HepG2 (cell line): ENCODE data around the gene ZG16. TPM values are rescaled to one million over a fixed set of nuclear protein-coding genes. Genes with fewer than 3 reads are reported as not detected.

Source experiments
- FOXK1 ChIP-seq: sonication (generic); formaldehyde crosslinking; IDR thresholded peaks from 2 replicates; pipeline ENCODE4 v1.4.0; 2020; ENCODE audit warnings: low read depth, missing genetic modification reagents, borderline replicate concordance
- KDM3A ChIP-seq: IDR thresholded peaks from 2 replicates; pipeline ENCODE4 v1.6.1; 2018; ENCODE audit warnings: low read depth, missing compliant biosample characterization
- MAF1 ChIP-seq: sonication (generic); formaldehyde crosslinking; IDR thresholded peaks from 2 replicates; pipeline ENCODE4 v1.5.0; 2020; ENCODE audit warnings: missing genetic modification reagents, borderline replicate concordance
- NR2F1 ChIP-seq, 2 experiments: fragments of 450-650 bp in 1 of 2; formaldehyde crosslinking in 1 of 2; IDR thresholded peaks; 2 replicates each; pipeline versions ENCODE4 v1.5.0 to v1.6.1; 2016 to 2020; ENCODE audit warnings: mild to moderate bottlenecking in 1 of 2, missing compliant biosample characterization in 1 of 2, missing genetic modification reagents in 1 of 2, moderate library complexity in 1 of 2
- SCMH1 ChIP-seq: sonication (generic); formaldehyde crosslinking; IDR thresholded peaks from 2 replicates; pipeline ENCODE4 v1.9.0; 2021; ENCODE audit warnings: missing genetic modification reagents, mild to moderate bottlenecking, borderline replicate concordance
- ZFP82 ChIP-seq: sonication (generic); formaldehyde crosslinking; IDR thresholded peaks from 2 replicates; pipeline ENCODE4 v1.5.1; 2020; ENCODE audit warnings: mild to moderate bottlenecking, missing genetic modification reagents, borderline replicate concordance
- ZFYVE20 ChIP-seq: sonication (generic); formaldehyde crosslinking; IDR thresholded peaks from 2 replicates; pipeline ENCODE4 v1.8.0; 2023; ENCODE audit warnings: low read depth, mild to moderate bottlenecking, moderate library complexity, missing genetic modification reagents, borderline replicate concordance
- polyA plus RNA-seq, 8 experiments: library from polyadenylated mRNA; depleted of rRNA in 3 of 8; stranded (reverse) in 7 of 8; unstranded in 1 of 8; fragments of >200 nt; fragmentation: Illumina TruSeq in 4 of 8; extraction: Trizol in 4 of 8; gene quantifications; 2 replicates each; pipeline versions ENCODE4 v1.2.1 to v1.2.3, GENCODE V29; 2011 to 2016; ENCODE audit warnings: low read depth in 4 of 8, missing spikeins in 1 of 8, mixed read lengths in 1 of 8; ENCODE audit not compliant: insufficient read depth in 1 of 8
- total RNA-seq, 5 experiments: library from RNA; depleted of rRNA; stranded (reverse); fragments of >200 nt; fragmentation: Illumina TruSeq; extraction: Trizol; gene quantifications; 2 replicates each; pipeline ENCODE4 v1.2.3, GENCODE V29; 2016; ENCODE audit warnings: low read depth in 1 of 5
- TF ChIP-seq, protein P1 (sequence below): sonication (generic); formaldehyde crosslinking; IDR thresholded peaks from 2 replicates; pipeline ENCODE4 v1.4.0; 2020; ENCODE audit warnings: mild to moderate bottlenecking, missing genetic modification reagents
- TF ChIP-seq, protein P2 (sequence below): sonication (generic); formaldehyde crosslinking; IDR thresholded peaks from 2 replicates; pipeline ENCODE4 v1.5.0; 2020; ENCODE audit warnings: mild to moderate bottlenecking, missing genetic modification reagents
- TF ChIP-seq, protein P3 (sequence below): sonication (generic); formaldehyde crosslinking; IDR thresholded peaks from 2 replicates; pipeline ENCODE4 v1.5.0; 2020; ENCODE audit warnings: missing genetic modification reagents
- TF ChIP-seq, protein P4 (sequence below): sonication (generic); formaldehyde crosslinking; IDR thresholded peaks from 2 replicates; pipeline ENCODE4 v1.9.0; 2021; ENCODE audit warnings: missing genetic modification reagents, borderline replicate concordance
- TF ChIP-seq, protein P5 (sequence below): sonication (generic); formaldehyde crosslinking; conservative IDR thresholded peaks from 2 replicates; pipeline ENCODE4 v1.4.0; 2020; ENCODE audit warnings: missing genetic modification reagents

The ZG16 gene
- total and polyA plus RNA-seq, 2 of the 13 experiments (the other 11 are each of a cell fraction or from before 2014, with no cell fraction given) = 0.04 to 0.07 TPM

DNA sequence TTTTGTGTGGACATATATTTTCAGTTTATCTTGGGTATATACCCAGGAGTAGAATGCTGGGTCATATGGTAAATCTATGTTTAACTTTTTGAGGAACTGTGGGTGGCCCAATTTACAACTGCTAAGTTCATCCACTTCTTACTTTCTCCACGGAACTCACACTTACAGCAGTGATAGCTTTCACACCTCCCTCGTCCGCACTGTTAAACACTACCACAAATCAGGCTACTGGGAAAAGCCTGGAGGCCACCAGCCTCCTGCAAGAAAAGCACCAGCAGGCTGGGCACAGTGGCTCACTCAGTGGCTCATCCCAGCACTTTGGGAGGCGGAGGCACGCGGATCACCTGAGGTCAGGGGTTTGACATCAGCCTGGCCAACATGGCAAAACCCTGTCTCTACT is 14.7 kb upstream of the ZG16 start (continued):
- TF ChIP-seq, protein P1, sequence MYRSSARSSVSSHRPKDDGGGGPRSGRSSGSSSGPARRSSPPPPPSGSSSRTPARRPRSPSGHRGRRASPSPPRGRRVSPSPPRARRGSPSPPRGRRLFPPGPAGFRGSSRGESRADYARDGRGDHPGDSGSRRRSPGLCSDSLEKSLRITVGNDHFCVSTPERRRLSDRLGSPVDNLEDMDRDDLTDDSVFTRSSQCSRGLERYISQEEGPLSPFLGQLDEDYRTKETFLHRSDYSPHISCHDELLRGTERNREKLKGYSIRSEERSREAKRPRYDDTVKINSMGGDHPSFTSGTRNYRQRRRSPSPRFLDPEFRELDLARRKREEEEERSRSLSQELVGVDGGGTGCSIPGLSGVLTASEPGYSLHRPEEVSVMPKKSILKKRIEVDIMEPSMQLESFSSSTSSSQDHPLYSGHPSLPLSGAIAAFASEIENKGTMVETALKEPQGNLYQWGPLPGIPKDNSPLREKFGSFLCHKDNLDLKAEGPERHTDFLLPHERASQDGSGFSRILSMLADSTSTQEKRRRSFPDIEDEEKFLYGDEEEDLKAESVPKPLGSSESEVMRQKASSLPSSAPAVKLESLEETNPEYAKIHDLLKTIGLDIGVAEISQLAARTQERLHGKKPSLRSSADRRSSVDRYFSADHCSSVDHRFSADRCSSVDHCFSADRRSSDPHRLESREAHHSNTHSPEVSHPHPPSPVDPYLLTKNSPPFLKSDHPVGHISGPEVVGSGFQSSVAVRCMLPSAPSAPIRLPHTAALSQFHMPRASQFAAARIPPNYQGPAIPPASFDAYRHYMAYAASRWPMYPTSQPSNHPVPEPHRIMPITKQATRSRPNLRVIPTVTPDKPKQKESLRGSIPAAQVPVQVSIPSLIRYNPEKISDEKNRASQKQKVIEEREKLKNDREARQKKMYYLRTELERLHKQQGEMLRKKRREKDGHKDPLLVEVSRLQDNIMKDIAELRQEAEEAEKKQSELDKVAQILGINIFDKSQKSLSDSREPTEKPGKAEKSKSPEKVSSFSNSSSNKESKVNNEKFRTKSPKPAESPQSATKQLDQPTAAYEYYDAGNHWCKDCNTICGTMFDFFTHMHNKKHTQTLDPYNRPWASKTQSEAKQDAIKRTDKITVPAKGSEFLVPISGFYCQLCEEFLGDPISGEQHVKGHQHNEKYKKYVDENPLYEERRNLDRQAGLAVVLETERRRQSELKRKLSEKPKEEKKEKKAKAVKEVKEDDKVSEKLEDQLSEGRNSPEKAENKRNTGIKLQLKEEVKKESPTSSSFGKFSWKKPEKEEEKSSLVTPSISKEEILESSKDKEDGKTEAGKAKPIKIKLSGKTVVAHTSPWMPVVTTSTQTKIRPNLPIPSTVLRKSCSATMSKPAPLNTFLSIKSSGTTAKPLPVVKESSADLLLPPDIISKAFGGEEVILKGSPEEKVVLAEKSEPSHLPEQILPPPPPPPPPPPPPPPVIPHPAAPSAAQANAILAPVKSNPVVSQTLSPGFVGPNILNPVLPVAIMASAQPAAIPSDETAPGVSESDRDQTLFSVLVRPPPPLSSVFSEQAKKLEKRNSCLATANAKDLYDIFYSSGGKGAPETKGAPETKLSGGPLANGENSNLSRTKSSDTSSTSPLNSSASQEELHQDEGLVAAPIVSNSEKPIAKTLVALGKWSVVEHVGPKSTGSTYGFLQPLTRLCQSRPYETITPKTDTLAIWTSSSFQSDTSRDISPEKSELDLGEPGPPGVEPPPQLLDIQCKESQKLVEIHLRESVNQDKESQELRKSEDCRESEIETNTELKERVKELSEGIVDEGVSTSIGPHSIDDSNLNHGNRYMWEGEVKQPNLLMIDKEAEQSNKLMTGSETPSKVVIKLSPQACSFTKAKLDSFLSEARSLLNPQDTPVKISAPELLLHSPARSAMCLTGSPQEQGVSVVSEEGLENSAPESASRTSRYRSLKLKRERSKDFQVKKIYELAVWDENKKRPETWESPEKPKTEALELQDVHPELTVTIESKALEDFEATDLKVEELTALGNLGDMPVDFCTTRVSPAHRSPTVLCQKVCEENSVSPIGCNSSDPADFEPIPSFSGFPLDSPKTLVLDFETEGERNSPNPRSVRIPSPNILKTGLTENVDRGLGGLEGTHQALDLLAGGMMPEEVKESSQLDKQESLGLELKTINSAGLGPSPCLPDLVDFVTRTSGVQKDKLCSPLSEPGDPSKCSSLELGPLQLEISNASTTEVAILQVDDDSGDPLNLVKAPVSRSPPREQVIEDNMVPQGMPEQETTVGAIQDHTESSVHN (CRISPR knock-in tag) = no peak
- TF ChIP-seq FOXK1 (CRISPR knock-in tag) = no peak
- no peak for TF ChIP-seq NR2F1 (CRISPR knock-in tag; IDR thresholded peaks at IDR 0.05)
- TF ChIP-seq, protein P2, sequence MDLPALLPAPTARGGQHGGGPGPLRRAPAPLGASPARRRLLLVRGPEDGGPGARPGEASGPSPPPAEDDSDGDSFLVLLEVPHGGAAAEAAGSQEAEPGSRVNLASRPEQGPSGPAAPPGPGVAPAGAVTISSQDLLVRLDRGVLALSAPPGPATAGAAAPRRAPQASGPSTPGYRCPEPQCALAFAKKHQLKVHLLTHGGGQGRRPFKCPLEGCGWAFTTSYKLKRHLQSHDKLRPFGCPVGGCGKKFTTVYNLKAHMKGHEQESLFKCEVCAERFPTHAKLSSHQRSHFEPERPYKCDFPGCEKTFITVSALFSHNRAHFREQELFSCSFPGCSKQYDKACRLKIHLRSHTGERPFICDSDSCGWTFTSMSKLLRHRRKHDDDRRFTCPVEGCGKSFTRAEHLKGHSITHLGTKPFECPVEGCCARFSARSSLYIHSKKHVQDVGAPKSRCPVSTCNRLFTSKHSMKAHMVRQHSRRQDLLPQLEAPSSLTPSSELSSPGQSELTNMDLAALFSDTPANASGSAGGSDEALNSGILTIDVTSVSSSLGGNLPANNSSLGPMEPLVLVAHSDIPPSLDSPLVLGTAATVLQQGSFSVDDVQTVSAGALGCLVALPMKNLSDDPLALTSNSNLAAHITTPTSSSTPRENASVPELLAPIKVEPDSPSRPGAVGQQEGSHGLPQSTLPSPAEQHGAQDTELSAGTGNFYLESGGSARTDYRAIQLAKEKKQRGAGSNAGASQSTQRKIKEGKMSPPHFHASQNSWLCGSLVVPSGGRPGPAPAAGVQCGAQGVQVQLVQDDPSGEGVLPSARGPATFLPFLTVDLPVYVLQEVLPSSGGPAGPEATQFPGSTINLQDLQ (CRISPR knock-in tag) = no peak
- TF ChIP-seq, protein P3, sequence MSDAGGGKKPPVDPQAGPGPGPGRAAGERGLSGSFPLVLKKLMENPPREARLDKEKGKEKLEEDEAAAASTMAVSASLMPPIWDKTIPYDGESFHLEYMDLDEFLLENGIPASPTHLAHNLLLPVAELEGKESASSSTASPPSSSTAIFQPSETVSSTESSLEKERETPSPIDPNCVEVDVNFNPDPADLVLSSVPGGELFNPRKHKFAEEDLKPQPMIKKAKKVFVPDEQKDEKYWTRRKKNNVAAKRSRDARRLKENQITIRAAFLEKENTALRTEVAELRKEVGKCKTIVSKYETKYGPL = no peak
- TF ChIP-seq SCMH1 (CRISPR knock-in tag) = no peak
- TF ChIP-seq, protein P4, sequence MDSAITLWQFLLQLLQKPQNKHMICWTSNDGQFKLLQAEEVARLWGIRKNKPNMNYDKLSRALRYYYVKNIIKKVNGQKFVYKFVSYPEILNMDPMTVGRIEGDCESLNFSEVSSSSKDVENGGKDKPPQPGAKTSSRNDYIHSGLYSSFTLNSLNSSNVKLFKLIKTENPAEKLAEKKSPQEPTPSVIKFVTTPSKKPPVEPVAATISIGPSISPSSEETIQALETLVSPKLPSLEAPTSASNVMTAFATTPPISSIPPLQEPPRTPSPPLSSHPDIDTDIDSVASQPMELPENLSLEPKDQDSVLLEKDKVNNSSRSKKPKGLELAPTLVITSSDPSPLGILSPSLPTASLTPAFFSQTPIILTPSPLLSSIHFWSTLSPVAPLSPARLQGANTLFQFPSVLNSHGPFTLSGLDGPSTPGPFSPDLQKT (CRISPR knock-in tag) = no peak
- TF ChIP-seq ZFYVE20 (CRISPR knock-in tag) = no peak
- no peak for TF ChIP-seq MAF1 (CRISPR knock-in tag)
- TF ChIP-seq, protein P5, sequence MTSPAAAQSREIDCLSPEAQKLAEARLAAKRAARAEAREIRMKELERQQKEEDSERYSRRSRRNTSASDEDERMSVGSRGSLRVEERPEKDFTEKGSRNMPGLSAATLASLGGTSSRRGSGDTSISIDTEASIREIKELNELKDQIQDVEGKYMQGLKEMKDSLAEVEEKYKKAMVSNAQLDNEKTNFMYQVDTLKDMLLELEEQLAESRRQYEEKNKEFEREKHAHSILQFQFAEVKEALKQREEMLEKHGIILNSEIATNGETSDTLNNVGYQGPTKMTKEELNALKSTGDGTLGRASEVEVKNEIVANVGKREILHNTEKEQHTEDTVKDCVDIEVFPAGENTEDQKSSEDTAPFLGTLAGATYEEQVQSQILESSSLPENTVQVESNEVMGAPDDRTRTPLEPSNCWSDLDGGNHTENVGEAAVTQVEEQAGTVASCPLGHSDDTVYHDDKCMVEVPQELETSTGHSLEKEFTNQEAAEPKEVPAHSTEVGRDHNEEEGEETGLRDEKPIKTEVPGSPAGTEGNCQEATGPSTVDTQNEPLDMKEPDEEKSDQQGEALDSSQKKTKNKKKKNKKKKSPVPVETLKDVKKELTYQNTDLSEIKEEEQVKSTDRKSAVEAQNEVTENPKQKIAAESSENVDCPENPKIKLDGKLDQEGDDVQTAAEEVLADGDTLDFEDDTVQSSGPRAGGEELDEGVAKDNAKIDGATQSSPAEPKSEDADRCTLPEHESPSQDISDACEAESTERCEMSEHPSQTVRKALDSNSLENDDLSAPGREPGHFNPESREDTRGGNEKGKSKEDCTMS = no peak
- TF ChIP-seq ZFP82 (CRISPR knock-in tag) = no peak
- no peak for TF ChIP-seq KDM3A (CRISPR knock-in tag)
